HFF-Myc (cell line): Measurements from ENCODE around the gene FGG.

Experiments used
- DNase-seq: peaks from one replicate; pipeline ENCODE4 v3.0.0-alpha.2; 2011; ENCODE audit warnings: low read depth; ENCODE audit errors: extremely low read depth
- H3K4me3 ChIP-seq: replicated peaks from 2 replicates; pipeline ENCODE4 v1.5.1; 2011; ENCODE audit warnings: low read depth, mild to moderate bottlenecking, control low read depth, low read length
- CTCF ChIP-seq: IDR thresholded peaks from 2 replicates; pipeline ENCODE4 v1.5.1; 2012; ENCODE audit warnings: mild to moderate bottlenecking, low read depth, low read length, control low read depth; ENCODE audit errors: missing control alignments

FGG gene

GRCh38 chr4:154612472-154613414 lies at the start of gene FGG:
Gene FGG (minus strand): TSS chr4:154612656. CDS start chr4:154612609, 47 bp downstream.
- no peak for DNase-seq
- H3K4me3 ChIP-seq, result no peak within 1 kb of the TSS
- TF ChIP-seq CTCF, result no peak

- TF ChIP-seq CTCF, result no peak
- DNase-seq, result no peak
- H3K4me3 ChIP-seq, result no peak overlapping the region
Measured at GRCh38 chr4:154660052-154660451, 47.6 kb upstream of the FGG start.

GRCh38 chr4:154658680-154659405 lies 46.4 kb upstream of the FGG start:
- no peak for DNase-seq
- TF ChIP-seq CTCF, result no peak
- H3K4me3 ChIP-seq, result no peak overlapping the region

- no peak for DNase-seq
Measured at GRCh38 chr4:154643493-154643892, 31.0 kb upstream of the FGG start.

GRCh38 chr4:154642373-154643009 lies 30.0 kb upstream of the FGG start:
- no peak overlapping the region for H3K4me3 ChIP-seq
- DNase-seq, result no peak
- no peak for TF ChIP-seq CTCF

More at GRCh38 chr4:154643493-154643892, 31.0 kb upstream of the FGG start:
- TF ChIP-seq CTCF, result no peak
- H3K4me3 ChIP-seq, result no peak overlapping the region

- no peak for TF ChIP-seq CTCF
- no peak overlapping the region for H3K4me3 ChIP-seq
- DNase-seq, result no peak
Measured at GRCh38 chr4:154640999-154641398, 28.5 kb upstream of the FGG start.
